ENCODE results near the gene GDPD2. TPM values are rescaled to one million over a fixed set of nuclear protein-coding genes. Genes with fewer than 3 reads are reported as not detected.

GDPD2 gene
- total RNA-seq, 2 experiments from 2014 or later, result not detected

DNA sequence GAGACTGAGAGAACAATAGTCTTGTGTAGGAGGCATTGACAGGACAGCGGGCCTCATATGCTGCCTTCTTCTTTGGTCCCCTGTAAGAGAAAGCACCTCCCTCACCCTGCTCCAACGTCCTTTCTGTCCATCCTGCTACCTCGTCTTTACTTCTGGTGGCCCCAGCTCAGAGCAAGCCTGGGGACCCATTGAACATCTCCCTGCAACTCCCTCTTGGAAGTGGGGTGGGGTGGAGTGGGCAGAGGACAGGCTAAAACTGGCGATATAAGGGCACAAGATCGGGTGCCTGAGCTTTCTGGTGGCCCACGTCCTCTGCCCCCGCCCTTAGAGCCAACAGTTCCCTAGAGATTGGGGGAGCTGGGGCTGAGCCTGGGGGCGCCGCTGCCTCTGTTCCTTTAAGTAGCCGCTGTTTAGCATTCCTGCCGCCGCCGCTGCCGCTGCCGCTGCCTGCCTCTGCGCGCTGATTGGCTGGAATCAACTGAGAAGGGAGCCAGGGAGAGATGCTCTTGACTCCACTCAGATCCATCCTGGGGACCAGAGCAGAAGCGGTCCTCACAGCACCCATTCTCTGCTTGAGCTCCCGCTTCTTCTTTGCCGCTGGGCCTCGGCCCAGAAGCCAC is 21.3 kb downstream of the GDPD2 start, which contains the start of gene DLG3:
Gene DLG3 (plus strand): TSS at position 510 of the 620 bp plus-strand sequence. CDS start 367 bp downstream, outside the sequence.
- H3K4me1 Mint-ChIP-seq (ENCODE audit: low read depth), result no peaks in the 10 kb centered on the region
- DNase-seq, result peak; percentile 38
- no peaks in the 10 kb centered on the region for H3K9me3 Mint-ChIP-seq
- CTCF ChIA-PET, result interaction anchor here (1.2 kb wide), 1 partner anchor 220 kb away, joined by 3 read pairs; no protein-coding TSS in a partner anchor
- peaks cover 11% of the 10 kb centered on the region for H3K27me3 Mint-ChIP-seq
- intact Hi-C loops (cut with micrococcal nuclease), result no loop called here
- POLR2A ChIA-PET, result interaction anchor here (0.7 kb wide), 1 partner anchor 10 kb away, joined by 3 read pairs; no protein-coding TSS in a partner anchor
- peak within 1 kb of the TSS; percentile 48 for H3K4me3 Mint-ChIP-seq
- no peak within 1 kb of the TSS for H3K27ac Mint-ChIP-seq
- no peaks in the 10 kb centered on the region for H3K36me3 Mint-ChIP-seq

DNA sequence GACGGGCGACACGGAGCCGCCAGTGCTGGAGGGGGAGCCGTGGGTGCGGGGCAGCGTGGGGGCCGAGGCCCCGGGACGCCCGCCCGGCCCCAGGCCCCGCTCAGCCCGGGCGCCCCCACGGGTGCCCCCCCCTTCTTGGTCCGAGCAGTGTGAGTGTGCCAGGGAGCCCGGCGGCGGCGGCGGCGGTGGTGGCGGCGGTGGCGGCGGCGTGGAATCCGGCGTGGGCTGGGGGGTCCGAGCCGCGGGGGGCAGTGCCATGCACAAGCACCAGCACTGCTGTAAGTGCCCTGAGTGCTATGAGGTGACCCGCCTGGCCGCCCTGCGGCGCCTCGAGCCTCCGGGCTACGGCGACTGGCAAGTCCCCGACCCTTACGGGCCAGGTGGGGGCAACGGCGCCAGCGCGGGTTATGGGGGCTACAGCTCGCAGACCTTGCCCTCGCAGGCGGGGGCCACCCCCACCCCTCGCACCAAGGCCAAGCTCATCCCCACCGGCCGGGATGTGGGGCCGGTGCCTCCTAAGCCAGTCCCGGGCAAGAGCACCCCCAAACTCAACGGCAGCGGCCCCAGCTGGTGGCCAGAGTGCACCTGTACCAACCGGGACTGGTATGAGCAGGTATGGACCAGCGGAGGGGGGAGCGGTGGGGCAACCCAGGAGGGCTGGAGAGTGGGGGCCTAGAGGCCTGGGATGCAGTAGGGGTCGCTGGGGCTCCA is 22.0 kb downstream of the GDPD2 start:
- Mint-ChIP-seq H3K36me3 (no peaks in the 10 kb centered on the region), H3K27ac (no peak overlapping the region), H3K27me3 (peaks cover 11% of the 10 kb centered on the region), H3K9me3 (no peaks in the 10 kb centered on the region), H3K4me1 (ENCODE audit: low read depth) (no peaks in the 10 kb centered on the region), H3K4me3 (no peak overlapping the region)
- intact Hi-C loops (cut with micrococcal nuclease), result no loop called here
- ChIA-PET POLR2A (interaction anchor here (0.7 kb wide), 1 partner anchor 10 kb away, joined by 3 read pairs; no protein-coding TSS in a partner anchor), CTCF (interaction anchor here (1.2 kb wide), 1 partner anchor 220 kb away, joined by 3 read pairs; no protein-coding TSS in a partner anchor)
- no peak for DNase-seq

- Mint-ChIP-seq H3K36me3 (no peaks in the 10 kb centered on the region), H3K4me1 (ENCODE audit: low read depth) (no peaks in the 10 kb centered on the region), H3K27ac (no peak overlapping the region), H3K9me3 (no peaks in the 10 kb centered on the region), H3K27me3 (peaks cover 11% of the 10 kb centered on the region), H3K4me3 (no peak overlapping the region)
- ChIA-PET CTCF (interaction anchor here (1.2 kb wide), 1 partner anchor 219 kb away, joined by 3 read pairs; no protein-coding TSS in a partner anchor), POLR2A (no interaction called here)
- no peak for DNase-seq
- intact Hi-C loops (cut with micrococcal nuclease), result no loop called here
These were observed 22.8 kb downstream of the GDPD2 start for GRCh38 chrX:70445951-70446350.

DNA sequence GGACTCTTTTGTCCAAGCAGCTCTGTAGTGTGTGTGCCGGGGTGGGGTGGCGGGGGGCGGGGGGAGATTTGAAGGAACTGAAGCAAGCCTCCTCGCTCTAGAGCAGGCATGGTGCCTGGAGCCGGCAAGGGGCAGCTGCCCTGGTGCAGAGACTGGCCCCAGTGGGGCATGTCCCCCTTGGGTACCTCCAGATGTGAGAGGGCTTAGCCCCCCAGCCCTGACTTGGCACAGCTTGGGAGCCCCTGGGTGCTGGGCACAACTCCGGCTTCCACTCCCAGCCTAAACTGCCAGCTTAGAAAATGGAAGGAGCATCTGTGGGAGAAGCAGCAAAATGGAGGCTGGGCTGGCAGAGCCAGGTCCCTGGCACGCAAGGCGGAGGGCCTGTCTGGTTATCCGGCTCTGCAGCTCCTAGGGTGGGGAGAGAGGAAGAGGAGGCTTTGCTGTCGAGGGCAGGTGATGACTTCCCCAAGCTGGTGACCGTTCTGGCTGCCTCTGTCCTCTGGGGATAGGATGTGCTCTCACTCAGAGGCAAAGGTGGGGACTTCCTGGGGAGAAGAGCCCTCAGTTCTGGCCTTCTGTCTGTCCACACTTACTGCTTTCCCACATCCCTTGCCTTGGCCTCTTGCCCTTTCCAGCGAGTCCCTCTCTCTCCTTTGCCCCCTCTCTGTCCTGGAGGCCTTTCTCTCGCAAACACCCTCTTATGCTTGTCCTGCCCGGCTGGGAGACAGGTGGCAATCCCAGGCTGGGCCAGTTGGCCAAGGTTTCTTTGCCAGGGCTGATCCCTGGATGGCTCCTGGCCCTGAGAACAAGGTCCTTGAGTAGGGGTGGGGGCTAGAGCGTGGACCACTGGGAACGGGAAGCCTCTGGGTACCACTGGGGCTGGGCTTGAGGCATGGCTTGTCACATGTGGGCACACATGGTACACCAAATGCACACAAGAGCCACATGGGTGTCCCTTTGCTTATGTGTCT is 23.6 kb downstream of the GDPD2 start:
- ChIA-PET CTCF (no interaction called here), POLR2A (no interaction called here)
- Mint-ChIP-seq H3K27me3 (peaks cover 11% of the 10 kb centered on the region), H3K36me3 (no peaks in the 10 kb centered on the region), H3K27ac (no peak overlapping the region), H3K9me3 (no peaks in the 10 kb centered on the region), H3K4me1 (ENCODE audit: low read depth) (no peaks in the 10 kb centered on the region), H3K4me3 (no peak overlapping the region)
- intact Hi-C loops (cut with micrococcal nuclease), result no loop called here
- no peak for DNase-seq

- no peak overlapping the region for H3K4me3 Mint-ChIP-seq
- no peaks in the 10 kb centered on the region for H3K36me3 Mint-ChIP-seq
- peaks cover 4% of the 10 kb centered on the region for H3K27me3 Mint-ChIP-seq
- peaks cover 15% of the 10 kb centered on the region for H3K4me1 Mint-ChIP-seq (ENCODE audit: low read depth)
- H3K9me3 Mint-ChIP-seq, result no peaks in the 10 kb centered on the region
- ChIA-PET CTCF (no interaction called here), POLR2A (no interaction called here)
- H3K27ac Mint-ChIP-seq, result no peak overlapping the region
- intact Hi-C loops (cut with micrococcal nuclease), result no loop called here
- no peak for DNase-seq
These were observed 26.4 kb downstream of the GDPD2 start for GRCh38 chrX:70449457-70449966.

- H3K4me3 Mint-ChIP-seq, result peak overlapping the region; percentile 82
- ChIA-PET CTCF (interaction anchor here (0.5 to 1.8 kb wide), 11 partner anchors 9 to 238 kb away, joined by 3 to 13 read pairs (median 4); no protein-coding TSS in a partner anchor), POLR2A (no interaction called here)
- intact Hi-C loops (cut with micrococcal nuclease), result no loop called here
- H3K27me3 Mint-ChIP-seq, result no peaks in the 10 kb centered on the region
- DNase-seq, result peak; percentile 71
- H3K27ac Mint-ChIP-seq, result peak overlapping the region; percentile 38
- H3K4me1 Mint-ChIP-seq (ENCODE audit: low read depth), result peaks cover 28% of the 10 kb centered on the region
- H3K9me3 Mint-ChIP-seq, result no peaks in the 10 kb centered on the region
- H3K36me3 Mint-ChIP-seq, result peaks cover 4% of the 10 kb centered on the region
These were observed 29.1 kb downstream of the GDPD2 start for GRCh38 chrX:70452143-70452733.

DNA sequence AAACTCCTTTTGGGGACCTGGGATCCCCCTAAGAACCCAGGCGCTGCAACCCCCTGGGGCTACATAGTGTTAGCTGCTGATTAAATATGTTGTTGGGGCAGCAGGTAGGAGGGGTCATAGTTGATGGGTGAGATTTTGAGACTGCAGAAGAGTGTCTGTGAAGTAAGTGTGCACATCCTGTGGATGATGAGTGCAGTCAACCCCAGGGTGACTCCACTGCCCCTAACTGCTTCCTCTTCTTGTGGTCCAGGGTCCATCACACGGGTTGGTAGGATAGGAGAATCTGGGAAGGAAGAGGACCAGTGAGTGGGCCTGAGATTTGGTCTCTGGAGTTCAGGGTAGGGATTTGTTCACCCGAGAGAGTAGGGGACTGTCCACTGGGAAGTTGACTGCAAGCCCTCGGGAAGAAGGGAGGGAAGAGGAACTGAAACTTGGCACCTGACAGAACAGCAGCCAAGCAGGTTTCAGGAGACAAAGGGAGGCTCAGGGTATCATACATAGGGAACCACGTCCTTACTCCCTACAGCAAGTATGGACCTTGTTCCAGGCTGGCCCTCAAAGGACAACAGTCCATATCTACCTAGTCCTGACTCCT is 30.0 kb downstream of the GDPD2 start:
- intact Hi-C loops (cut with micrococcal nuclease), result no loop called here
- H3K27ac Mint-ChIP-seq, result peak overlapping the region; percentile 76

DNA sequence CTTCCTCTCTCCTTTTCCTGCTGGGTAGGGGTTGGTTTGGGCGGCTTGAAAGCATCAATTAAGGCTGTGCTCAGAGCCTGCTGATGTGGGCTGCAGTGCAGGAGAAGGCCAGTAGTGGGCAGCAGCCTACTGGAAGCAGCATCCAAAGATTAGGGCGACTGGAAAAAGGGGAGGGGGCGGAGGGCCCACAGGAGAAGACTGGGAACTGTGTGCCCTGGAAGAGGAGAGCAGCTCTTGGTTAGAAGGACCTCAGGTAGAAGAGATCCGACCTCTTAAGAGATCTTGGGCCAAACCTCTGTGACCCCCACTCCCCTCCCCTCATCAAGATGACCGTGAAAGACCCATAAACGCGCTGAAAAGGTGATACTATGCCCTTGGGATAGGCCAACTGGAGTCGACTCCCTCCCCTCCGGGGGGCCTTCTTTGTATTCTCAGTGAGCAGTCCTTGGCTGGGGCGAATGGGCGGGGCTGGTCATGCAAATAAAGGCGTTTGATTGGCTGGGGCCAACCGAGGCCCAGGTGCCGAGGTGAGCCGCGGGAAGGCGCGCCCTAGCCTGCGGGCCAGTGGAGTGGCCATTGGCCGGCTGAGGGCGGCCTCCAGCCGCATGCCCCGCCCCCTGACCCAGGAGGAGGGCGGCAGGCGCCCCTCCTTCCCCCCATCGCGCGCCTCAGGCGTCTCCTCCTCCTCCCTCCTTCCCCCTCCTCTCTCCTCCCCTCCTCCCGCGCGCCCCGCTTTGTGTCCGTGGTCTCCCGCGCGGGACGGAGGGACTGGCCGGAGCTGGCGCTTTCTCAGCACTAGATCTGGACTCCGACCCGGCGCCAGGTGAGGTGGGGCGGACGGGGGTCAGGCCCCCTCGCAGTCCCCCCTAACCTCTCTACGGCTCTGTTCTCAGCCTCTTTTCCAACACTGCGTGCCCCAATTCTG is 31.6 kb downstream of the GDPD2 start:
- Mint-ChIP-seq H3K9me3 (no peaks in the 10 kb centered on the region), H3K4me1 (ENCODE audit: low read depth) (peaks cover 30% of the 10 kb centered on the region), H3K4me3 (peak overlapping the region; percentile 76), H3K27ac (peak overlapping the region; percentile 83), H3K36me3 (peaks cover 4% of the 10 kb centered on the region), H3K27me3 (no peaks in the 10 kb centered on the region)
- DNase-seq, result peak; percentile 80
- ChIA-PET CTCF (interaction anchor here (0.7 to 2.2 kb wide), 6 partner anchors 99 to 1603 kb away, joined by 3 to 7 read pairs (median 4); partner anchors contain the start of gene IGBP1), POLR2A (interaction anchor here (0.6 to 1.9 kb wide), 2 partner anchors 18 to 21 kb away, joined by 3 to 4 read pairs; no protein-coding TSS in a partner anchor)
- intact Hi-C loops (cut with micrococcal nuclease), result loop anchor here (1.0 to 5.0 kb wide), 6 partner anchors 50 to 828 kb away; partner anchors contain the start of gene NONO

More for the DNA sequence above, 30.0 kb downstream of the GDPD2 start:
- Mint-ChIP-seq H3K4me3 (peak overlapping the region; percentile 66), H3K4me1 (ENCODE audit: low read depth) (peaks cover 28% of the 10 kb centered on the region), H3K36me3 (peaks cover 4% of the 10 kb centered on the region), H3K9me3 (no peaks in the 10 kb centered on the region), H3K27me3 (no peaks in the 10 kb centered on the region)
- no peak for DNase-seq
- ChIA-PET CTCF (interaction anchor here (0.8 to 1.8 kb wide), 4 partner anchors 8 to 218 kb away, joined by 3 to 6 read pairs (median 4); no protein-coding TSS in a partner anchor), POLR2A (no interaction called here)

DNA sequence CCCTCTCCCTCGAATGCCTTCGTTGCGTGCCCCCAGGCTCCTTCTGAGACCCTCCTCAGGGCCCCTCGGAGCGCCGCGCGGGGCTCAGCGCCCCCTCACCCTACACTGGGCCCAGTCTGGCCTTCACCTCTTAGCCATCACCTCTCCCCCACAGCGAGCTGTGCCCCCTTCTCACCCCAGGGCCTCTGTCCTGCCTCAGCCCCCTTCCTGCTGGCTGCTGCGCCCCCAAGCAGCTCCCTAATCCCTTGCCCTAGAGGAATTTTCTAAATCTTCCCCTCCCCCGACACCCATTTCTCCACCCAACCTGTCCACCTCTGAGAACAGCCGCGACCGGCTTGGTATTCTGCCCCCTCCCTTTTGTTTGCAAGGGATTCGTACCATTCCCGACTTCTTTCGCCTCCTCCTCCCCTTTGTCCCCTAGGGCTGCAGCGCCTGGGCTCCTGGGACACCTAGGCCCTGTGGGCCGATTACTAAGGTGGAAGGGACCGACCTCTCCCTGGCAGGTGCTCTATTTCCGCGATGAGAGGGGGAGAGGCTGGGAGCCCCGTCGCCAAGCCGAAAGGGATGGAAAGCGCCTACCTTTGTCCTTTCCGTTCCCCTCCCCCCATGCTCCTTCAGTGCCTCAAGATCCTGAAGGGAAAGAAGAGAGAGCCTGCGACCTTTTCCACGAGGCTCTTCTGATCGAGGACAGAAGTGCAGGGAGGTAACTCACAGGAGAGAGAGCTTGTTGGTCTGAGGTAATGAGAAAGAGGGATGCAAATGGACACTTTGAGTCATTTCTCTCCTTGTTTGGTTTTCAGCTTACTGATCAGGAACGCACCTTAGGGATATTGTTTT is 32.5 kb downstream of the GDPD2 start:
- peaks cover 30% of the 10 kb centered on the region for H3K4me1 Mint-ChIP-seq (ENCODE audit: low read depth)
- DNase-seq, result peak; percentile 13
- no peaks in the 10 kb centered on the region for H3K9me3 Mint-ChIP-seq
- H3K4me3 Mint-ChIP-seq, result peak overlapping the region; percentile 76
- CTCF ChIA-PET, result interaction anchor here (0.7 to 2.2 kb wide), 8 partner anchors 50 to 1603 kb away, joined by 3 to 7 read pairs (median 4); partner anchors contain the start of gene IGBP1
- H3K27ac Mint-ChIP-seq, result peak overlapping the region; percentile 83
- intact Hi-C loops (cut with micrococcal nuclease), result loop anchor here (1.0 to 5.0 kb wide), 5 partner anchors 49 to 827 kb away; partner anchors contain the start of gene NONO
- POLR2A ChIA-PET, result interaction anchor here (1.1 to 1.9 kb wide), 2 partner anchors 22 to 137 kb away, joined by 3 to 4 read pairs; no protein-coding TSS in a partner anchor
- H3K36me3 Mint-ChIP-seq, result peaks cover 4% of the 10 kb centered on the region
- no peaks in the 10 kb centered on the region for H3K27me3 Mint-ChIP-seq
